Activated CD8-positive, alpha-beta T cell treated with anti-CD3 and anti-CD28 coated beads, Interleukin-2, amount 10 ng/mL, durations not matched to agents 7 days and 5 days (primary cell): Measurements from ENCODE around the gene KCNMA1. TPM values are rescaled to one million over a fixed set of nuclear protein-coding genes. Genes with fewer than 3 reads are reported as not detected.

Experiments
- ATAC-seq: fragments of 150-1000 bp; cut with Tn5 transposase; one replicate; pipeline ENCODE4 v1.10.0; 2021; ENCODE audit warnings: moderate library complexity
- CTCF ChIA-PET: fragments of 350-600 bp; sonication (Branson Sonifier 250); formaldehyde crosslinking; loops from one replicate; lab custom pipeline; 2021; ENCODE audit warnings: antibody characterized with exemption; lab: Charles Lee
- POLR2A ChIA-PET: fragments of 350-600 bp; sonication (Branson Sonifier 250); formaldehyde crosslinking; loops from one replicate; lab custom pipeline; 2021; ENCODE audit warnings: antibody characterized with exemption; lab: Charles Lee
- DNase-seq: peaks from one replicate; pipeline ENCODE4 v3.0.0-alpha.2; 2020
- H3K27ac Mint-ChIP-seq: one replicate; pipeline ENCODE4 v1.8.0; 2021; ENCODE audit warnings: mild to moderate bottlenecking, mixed read lengths
- H3K27me3 Mint-ChIP-seq: one replicate; pipeline ENCODE4 v1.8.0; 2021; ENCODE audit warnings: low read depth, mixed read lengths
- H3K36me3 Mint-ChIP-seq: one replicate; pipeline ENCODE4 v1.8.0; 2021; ENCODE audit warnings: low read depth, mixed read lengths
- H3K4me1 Mint-ChIP-seq: one replicate; pipeline ENCODE4 v1.8.0; 2021; ENCODE audit warnings: low read depth, mixed read lengths
- H3K4me3 Mint-ChIP-seq: one replicate; pipeline ENCODE4 v1.8.0; 2021; ENCODE audit warnings: mild to moderate bottlenecking, mixed read lengths
- H3K9me3 Mint-ChIP-seq: one replicate; pipeline ENCODE4 v1.8.0; 2022; ENCODE audit warnings: mixed read lengths; ENCODE audit not compliant: insufficient read depth
- total RNA-seq, 2 experiments: library from RNA; stranded (reverse); gene quantifications; one replicate each; pipeline ENCODE4 v1.2.3, GENCODE V29; 2021

KCNMA1 gene
- total RNA-seq, 2 experiments from 2014 or later: 0.16 TPM

GRCh38 chr10:77071001-77071511 lies 566.6 kb downstream of the KCNMA1 start:
- ATAC-seq (no peak), DNase-seq (no peak)
- H3K4me3 Mint-ChIP-seq: no peak overlapping the region
- CTCF ChIA-PET: no interaction called here
- no peak overlapping the region for H3K27ac Mint-ChIP-seq
- no peaks in the 10 kb centered on the region for H3K9me3 Mint-ChIP-seq
- H3K4me1 Mint-ChIP-seq: no peaks in the 10 kb centered on the region
- peaks cover 4% of the 10 kb centered on the region for H3K27me3 Mint-ChIP-seq
- POLR2A ChIA-PET: no interaction called here
- H3K36me3 Mint-ChIP-seq: no peaks in the 10 kb centered on the region

- Mint-ChIP-seq H3K36me3 (no peaks in the 10 kb centered on the region), H3K4me1 (no peaks in the 10 kb centered on the region), H3K4me3 (no peak overlapping the region), H3K27ac (no peak overlapping the region), H3K27me3 (peaks cover 6% of the 10 kb centered on the region), H3K9me3 (no peaks in the 10 kb centered on the region)
- DNase-seq (no peak), ATAC-seq (no peak)
- CTCF ChIA-PET: no interaction called here
- POLR2A ChIA-PET: no interaction called here
Measured at GRCh38 chr10:77070346-77070745, 567.3 kb downstream of the KCNMA1 start.

GRCh38 chr10:77068969-77069368 lies 568.6 kb downstream of the KCNMA1 start:
- ATAC-seq (no peak), DNase-seq (no peak)
- H3K27me3 Mint-ChIP-seq: peaks cover 2% of the 10 kb centered on the region
- H3K4me1 Mint-ChIP-seq: no peaks in the 10 kb centered on the region
- ChIA-PET POLR2A (no interaction called here), CTCF (no interaction called here)
- H3K4me3 Mint-ChIP-seq: no peak overlapping the region
- H3K27ac Mint-ChIP-seq: no peak overlapping the region
- H3K36me3 Mint-ChIP-seq: no peaks in the 10 kb centered on the region
- no peaks in the 10 kb centered on the region for H3K9me3 Mint-ChIP-seq

- POLR2A ChIA-PET: no interaction called here
- no peak for ATAC-seq
Measured at GRCh38 chr10:77068272-77068671, 569.3 kb downstream of the KCNMA1 start.

GRCh38 chr10:77062381-77062780 lies 575.2 kb downstream of the KCNMA1 start:
- ATAC-seq (no peak), DNase-seq (no peak)
- Mint-ChIP-seq H3K27me3 (peaks cover 10% of the 10 kb centered on the region), H3K4me3 (no peak overlapping the region), H3K9me3 (no peaks in the 10 kb centered on the region), H3K36me3 (no peaks in the 10 kb centered on the region), H3K27ac (no peak overlapping the region), H3K4me1 (no peaks in the 10 kb centered on the region)
- ChIA-PET POLR2A (no interaction called here), CTCF (interaction anchor here (0.7 kb wide), 1 partner anchor 616 kb away, joined by 3 read pairs; no protein-coding TSS in a partner anchor)

More at GRCh38 chr10:77068272-77068671, 569.3 kb downstream of the KCNMA1 start:
- Mint-ChIP-seq H3K27ac (no peak overlapping the region), H3K27me3 (peaks cover 2% of the 10 kb centered on the region), H3K9me3 (no peaks in the 10 kb centered on the region), H3K36me3 (no peaks in the 10 kb centered on the region), H3K4me1 (no peaks in the 10 kb centered on the region), H3K4me3 (no peak overlapping the region)
- CTCF ChIA-PET: no interaction called here
- DNase-seq: no peak

- POLR2A ChIA-PET: no interaction called here
Measured at GRCh38 chr10:77060913-77061312, 576.7 kb downstream of the KCNMA1 start.

GRCh38 chr10:77056650-77057049 lies 581.0 kb downstream of the KCNMA1 start:
- no peak overlapping the region for H3K27ac Mint-ChIP-seq
- H3K4me3 Mint-ChIP-seq: no peak overlapping the region
- H3K9me3 Mint-ChIP-seq: no peaks in the 10 kb centered on the region
- peaks cover 13% of the 10 kb centered on the region for H3K27me3 Mint-ChIP-seq
- no peaks in the 10 kb centered on the region for H3K4me1 Mint-ChIP-seq
- no peak for DNase-seq
- H3K36me3 Mint-ChIP-seq: no peaks in the 10 kb centered on the region
- ChIA-PET CTCF (no interaction called here), POLR2A (no interaction called here)
- ATAC-seq: no peak

More at GRCh38 chr10:77060913-77061312, 576.7 kb downstream of the KCNMA1 start:
- DNase-seq: no peak
- Mint-ChIP-seq H3K36me3 (no peaks in the 10 kb centered on the region), H3K27me3 (peaks cover 13% of the 10 kb centered on the region), H3K9me3 (no peaks in the 10 kb centered on the region), H3K4me3 (no peak overlapping the region), H3K27ac (no peak overlapping the region), H3K4me1 (no peaks in the 10 kb centered on the region)
- no peak for ATAC-seq
- CTCF ChIA-PET: no interaction called here

- ChIA-PET POLR2A (no interaction called here), CTCF (interaction anchor here (2.0 kb wide), 1 partner anchor 14 kb away, joined by 7 read pairs; no protein-coding TSS in a partner anchor)
- Mint-ChIP-seq H3K9me3 (no peaks in the 10 kb centered on the region), H3K27me3 (peaks cover 7% of the 10 kb centered on the region), H3K36me3 (no peaks in the 10 kb centered on the region), H3K4me1 (no peaks in the 10 kb centered on the region), H3K27ac (no peak overlapping the region), H3K4me3 (no peak overlapping the region)
- DNase-seq: no peak
- ATAC-seq: no peak
Measured at GRCh38 chr10:77052593-77052992, 585.0 kb downstream of the KCNMA1 start.

- H3K4me3 Mint-ChIP-seq: no peak overlapping the region
- no peaks in the 10 kb centered on the region for H3K36me3 Mint-ChIP-seq
- CTCF ChIA-PET: interaction anchor here (2.0 kb wide), 1 partner anchor 14 kb away, joined by 7 read pairs; no protein-coding TSS in a partner anchor
- no peak for DNase-seq
- POLR2A ChIA-PET: no interaction called here
- no peaks in the 10 kb centered on the region for H3K9me3 Mint-ChIP-seq
- H3K27ac Mint-ChIP-seq: no peak overlapping the region
- no peaks in the 10 kb centered on the region for H3K4me1 Mint-ChIP-seq
- peaks cover 6% of the 10 kb centered on the region for H3K27me3 Mint-ChIP-seq
- ATAC-seq: no peak
Measured at GRCh38 chr10:77051837-77052236, 585.8 kb downstream of the KCNMA1 start.

- Mint-ChIP-seq H3K27me3 (peaks cover 15% of the 10 kb centered on the region), H3K36me3 (no peaks in the 10 kb centered on the region), H3K9me3 (no peaks in the 10 kb centered on the region), H3K27ac (no peak overlapping the region), H3K4me3 (no peak overlapping the region), H3K4me1 (no peaks in the 10 kb centered on the region)
- CTCF ChIA-PET: no interaction called here
- ATAC-seq (no peak), DNase-seq (no peak)
- POLR2A ChIA-PET: no interaction called here
Measured at GRCh38 chr10:77049896-77050295, 587.7 kb downstream of the KCNMA1 start.

GRCh38 chr10:77049146-77049545 lies 588.5 kb downstream of the KCNMA1 start:
- Mint-ChIP-seq H3K9me3 (no peaks in the 10 kb centered on the region), H3K27me3 (peaks cover 15% of the 10 kb centered on the region), H3K4me1 (no peaks in the 10 kb centered on the region), H3K27ac (no peak overlapping the region), H3K36me3 (no peaks in the 10 kb centered on the region), H3K4me3 (no peak overlapping the region)
- POLR2A ChIA-PET: no interaction called here
- no peak for DNase-seq
- CTCF ChIA-PET: interaction anchor here (1.0 kb wide), 1 partner anchor 44 kb away, joined by 3 read pairs; no protein-coding TSS in a partner anchor
- no peak for ATAC-seq

- CTCF ChIA-PET: interaction anchor here (1.1 kb wide), 1 partner anchor 40 kb away, joined by 3 read pairs; no protein-coding TSS in a partner anchor
- ATAC-seq (no peak), DNase-seq (no peak)
- H3K27ac Mint-ChIP-seq: no peak overlapping the region
- POLR2A ChIA-PET: no interaction called here
- H3K4me1 Mint-ChIP-seq: peaks cover 12% of the 10 kb centered on the region
- peaks cover 13% of the 10 kb centered on the region for H3K27me3 Mint-ChIP-seq
- H3K4me3 Mint-ChIP-seq: no peak overlapping the region
- H3K9me3 Mint-ChIP-seq: no peaks in the 10 kb centered on the region
- H3K36me3 Mint-ChIP-seq: no peaks in the 10 kb centered on the region
Measured at GRCh38 chr10:77045085-77045484, 592.5 kb downstream of the KCNMA1 start.

- no peak overlapping the region for H3K4me3 Mint-ChIP-seq
- CTCF ChIA-PET: no interaction called here
- peaks cover 13% of the 10 kb centered on the region for H3K27me3 Mint-ChIP-seq
- H3K4me1 Mint-ChIP-seq: peaks cover 12% of the 10 kb centered on the region
- H3K27ac Mint-ChIP-seq: no peak overlapping the region
- H3K36me3 Mint-ChIP-seq: no peaks in the 10 kb centered on the region
- no peaks in the 10 kb centered on the region for H3K9me3 Mint-ChIP-seq
- POLR2A ChIA-PET: no interaction called here
- ATAC-seq (no peak), DNase-seq (no peak)
Measured at GRCh38 chr10:77043420-77043763, 594.2 kb downstream of the KCNMA1 start.
